GM19463 (cell line): ENCODE data around the gene PLCG2.
"Not testable (repeated sequence)": the region's sequence is repeated elsewhere in the genome, so short reads cannot be mapped to it uniquely, and the experiment has no call there.

Source experiments
- ATAC-seq: cut with Tn5 transposase; IDR thresholded peaks from one replicate; pipeline ENCODE4 v1.9.1; 2021; ENCODE audit warnings: mild to moderate bottlenecking, moderate library complexity; ENCODE audit not compliant: unreplicated experiment

Gene PLCG2

GRCh38 chr16:81778861-81779535 lies at the start of gene PLCG2:
Gene PLCG2, plus strand, starts transcription at chr16:81779291. Its CDS starts 6,699 bp downstream, at chr16:81785990.
- ATAC-seq, result peak; percentile 84

- no peak for ATAC-seq
These were observed 49.6 kb upstream of the PLCG2 start for GRCh38 chr16:81729451-81729850.

- ATAC-seq, result peak; percentile 80
These were observed 48.7 kb upstream of the PLCG2 start for GRCh38 chr16:81730090-81731051.

- no peak for ATAC-seq
These were observed 47.4 kb upstream of the PLCG2 start for GRCh38 chr16:81731649-81732048.

GRCh38 chr16:81732699-81733098 lies 46.4 kb upstream of the PLCG2 start:
- no peak for ATAC-seq

GRCh38 chr16:81733295-81733694 lies 45.8 kb upstream of the PLCG2 start:
- no peak for ATAC-seq

GRCh38 chr16:81734632-81735434 lies 44.3 kb upstream of the PLCG2 start:
- ATAC-seq, result no peak

GRCh38 chr16:81737885-81738536 lies 41.1 kb upstream of the PLCG2 start:
- ATAC-seq, result peak; percentile 49

GRCh38 chr16:81738783-81739496 lies 40.2 kb upstream of the PLCG2 start:
- ATAC-seq, result peak; percentile 36

- no peak for ATAC-seq
These were observed 39.6 kb upstream of the PLCG2 start for GRCh38 chr16:81739503-81739902.

GRCh38 chr16:81740169-81740568 lies 38.9 kb upstream of the PLCG2 start:
- ATAC-seq, result peak; percentile 61

GRCh38 chr16:81741430-81741770 lies 37.7 kb upstream of the PLCG2 start:
- not testable (repeated sequence) for ATAC-seq

GRCh38 chr16:81744385-81744784 lies 34.7 kb upstream of the PLCG2 start:
- no peak for ATAC-seq

GRCh38 chr16:81744911-81745310 lies 34.2 kb upstream of the PLCG2 start:
- no peak for ATAC-seq

- ATAC-seq, result peak; percentile 81
These were observed 33.2 kb upstream of the PLCG2 start for GRCh38 chr16:81745704-81746558.

GRCh38 chr16:81746566-81746965 lies 32.5 kb upstream of the PLCG2 start:
- ATAC-seq, result no peak

GRCh38 chr16:81748476-81749198 lies 30.5 kb upstream of the PLCG2 start:
- no peak for ATAC-seq

GRCh38 chr16:81752225-81752875 lies 26.7 kb upstream of the PLCG2 start:
- ATAC-seq, result peak; percentile 92
